CD4-positive, alpha-beta T cell treated with Interleukin-17A for 4 hours (primary cell): Measurements from ENCODE around the gene CFAP221.
"Not testable (repeated sequence)": the region's sequence is repeated elsewhere in the genome, so short reads cannot be mapped to it uniquely, and the experiment has no call there.

Experiments used
- DNase-seq: peaks from one replicate; pipeline ENCODE4 v3.0.0-alpha.2; 2020; ENCODE audit warnings: mixed read lengths

Gene CFAP221

GRCh38 chr2:119591523-119591922 lies 47.3 kb downstream of the CFAP221 start:
- no peak for DNase-seq

DNA sequence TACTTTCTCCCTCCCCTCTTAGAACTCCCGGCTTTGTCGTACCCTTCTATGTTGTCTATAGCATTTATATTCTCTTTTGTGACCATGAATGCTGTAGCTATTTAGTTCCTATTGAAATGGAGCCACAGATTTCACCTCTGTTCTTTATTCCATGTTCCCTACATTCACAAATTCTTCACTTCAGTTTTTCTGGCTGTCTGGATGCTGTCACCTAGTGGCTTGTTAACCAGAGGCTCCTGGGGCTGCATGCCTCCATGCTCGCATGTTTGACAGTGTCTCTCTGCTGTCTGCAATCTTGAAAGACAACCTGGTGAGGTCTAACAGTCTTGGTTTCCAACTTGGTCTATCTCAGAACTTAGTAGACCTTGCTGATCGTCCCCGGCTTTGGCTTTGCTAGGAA lies 48.2 kb downstream of the CFAP221 start:
- DNase-seq: no peak

DNA sequence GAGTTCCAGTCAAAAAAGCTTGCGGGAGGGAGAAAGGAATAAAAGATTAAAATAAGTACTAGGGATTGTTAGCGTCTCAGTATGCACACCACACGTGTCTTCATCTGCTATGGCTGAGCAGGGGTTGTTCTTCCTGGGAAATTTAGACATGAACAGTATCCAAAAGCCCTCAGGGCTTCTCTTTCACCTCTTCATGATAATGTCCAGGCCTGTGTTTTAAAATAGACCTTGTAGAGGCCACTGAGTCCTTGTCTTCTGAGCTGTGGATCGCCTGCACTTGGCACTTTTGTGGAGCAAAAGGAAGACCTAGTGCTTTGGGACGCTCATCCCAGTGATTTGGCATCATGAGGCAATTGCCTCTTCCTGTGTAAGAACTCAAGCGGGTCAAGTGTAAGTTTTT lies 52.4 kb downstream of the CFAP221 start:
- no peak for DNase-seq

DNA sequence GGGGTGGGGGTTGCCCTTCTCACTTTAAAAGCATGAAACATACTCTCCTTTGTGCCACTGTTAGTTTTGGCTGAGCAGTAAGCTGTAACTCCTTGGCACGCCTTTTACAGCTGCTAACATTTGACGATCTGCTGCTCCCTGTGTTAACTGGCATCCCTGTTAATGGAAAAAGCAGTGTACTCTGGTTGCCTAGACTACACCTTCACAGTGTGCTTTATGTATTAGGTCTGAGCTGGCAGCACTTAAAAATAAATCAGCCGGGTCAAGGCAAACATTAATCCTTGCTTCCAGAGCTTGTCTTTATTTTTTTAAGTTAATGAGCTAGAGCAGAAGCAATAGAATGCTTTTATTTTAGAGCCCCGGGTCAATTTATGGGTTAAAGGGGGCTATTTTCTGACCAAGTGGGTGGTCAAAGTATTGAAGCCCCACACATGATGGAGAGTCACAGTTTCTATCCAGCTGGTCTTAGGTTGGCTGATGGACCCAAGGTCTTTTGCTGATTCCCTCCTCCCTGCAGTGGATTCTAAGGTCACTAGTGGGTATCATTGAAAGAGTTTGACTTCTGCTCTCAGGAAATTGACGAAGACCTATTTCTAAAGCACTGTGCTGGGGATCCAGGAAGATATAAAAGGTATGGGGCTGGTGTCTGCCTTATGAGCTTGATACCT lies 54.5 kb downstream of the CFAP221 start:
- DNase-seq: no peak

DNA sequence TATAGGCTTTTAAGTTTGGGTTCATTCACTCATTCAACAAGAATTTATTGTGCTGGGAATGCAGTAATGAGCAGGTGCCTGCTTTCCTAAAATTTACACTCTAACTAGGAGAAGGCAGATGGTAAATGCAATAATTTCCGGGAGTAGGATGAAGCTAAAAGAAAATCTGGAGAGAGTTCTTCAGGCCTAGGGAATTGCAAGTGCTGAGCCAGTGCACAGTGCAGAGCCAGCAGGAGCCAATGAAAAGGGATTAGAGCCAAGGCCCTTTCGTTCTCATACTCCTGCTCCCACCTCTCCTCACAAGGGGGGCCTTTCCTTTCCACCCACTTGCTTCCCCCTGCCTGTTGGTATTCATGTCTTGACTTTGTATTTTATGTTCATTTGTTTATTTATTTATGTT lies 55.1 kb downstream of the CFAP221 start:
- DNase-seq: no peak

- DNase-seq: no peak
Observed at GRCh38 chr2:119605096-119605495, 60.8 kb downstream of the CFAP221 start.

DNA sequence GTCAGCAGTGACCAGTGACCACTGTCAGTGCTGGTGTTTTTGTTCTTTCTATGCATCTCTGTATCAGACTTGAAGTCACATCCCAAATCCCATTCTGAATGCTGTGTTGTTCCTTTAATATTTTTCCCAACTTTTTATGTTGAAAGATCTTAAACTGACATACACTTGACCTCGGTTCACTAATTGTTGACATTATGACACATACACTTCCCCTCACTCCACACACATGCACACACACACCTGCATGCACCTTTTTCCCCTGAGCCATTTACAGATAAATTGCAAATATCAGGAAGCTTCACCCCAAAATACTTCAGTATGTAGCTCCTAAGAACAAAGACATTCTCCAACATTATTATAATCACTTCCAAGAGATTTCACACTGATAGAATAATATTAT lies 62.4 kb downstream of the CFAP221 start:
- DNase-seq: no peak

- DNase-seq: no peak
Observed at GRCh38 chr2:119608553-119608952, 64.3 kb downstream of the CFAP221 start.

GRCh38 chr2:119609337-119609736 lies 65.1 kb downstream of the CFAP221 start:
- no peak for DNase-seq

- not testable (repeated sequence) for DNase-seq
Observed at GRCh38 chr2:119614140-119614539, 69.9 kb downstream of the CFAP221 start.

DNA sequence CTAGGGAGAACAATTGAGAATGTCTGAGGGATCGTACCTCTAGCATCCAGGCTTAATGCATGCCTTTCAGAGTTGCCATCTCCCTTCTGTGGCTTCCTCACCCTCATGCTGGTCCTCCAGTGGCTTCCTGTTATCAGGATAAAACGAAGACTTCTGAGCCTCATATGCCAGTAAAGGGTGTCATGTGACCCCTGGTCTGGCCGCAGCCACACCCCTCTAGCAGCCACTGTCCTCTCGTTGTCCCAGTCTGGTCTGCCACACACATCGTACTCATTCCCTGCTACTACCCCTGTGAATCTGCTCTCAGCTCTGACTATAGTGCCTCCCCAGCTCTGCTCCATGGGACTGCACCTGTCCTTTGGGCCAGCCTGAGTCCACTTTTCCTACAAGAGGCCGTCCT lies 72.2 kb downstream of the CFAP221 start:
- no peak for DNase-seq

- DNase-seq: no peak
Observed at GRCh38 chr2:119617455-119617854, 73.2 kb downstream of the CFAP221 start.

DNA sequence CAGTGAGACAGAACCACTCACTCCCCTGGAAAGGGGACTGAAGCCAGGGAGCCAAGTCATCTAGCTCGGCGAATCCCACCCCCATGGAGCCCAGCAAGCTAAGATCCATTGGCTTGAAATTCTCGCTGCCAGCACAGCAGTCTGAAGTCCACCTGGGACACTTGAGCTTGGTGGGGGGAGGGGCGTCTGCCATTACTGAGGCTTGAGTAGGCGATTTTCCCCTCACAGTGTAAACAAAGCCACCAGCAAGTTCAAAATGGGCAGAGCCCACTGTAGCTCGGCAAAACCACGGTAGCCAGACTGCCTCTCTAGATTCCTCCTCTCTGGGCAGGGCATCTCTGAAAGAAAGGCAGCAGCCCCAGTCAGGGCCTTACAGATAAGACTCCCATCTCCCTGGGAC lies 74.5 kb downstream of the CFAP221 start:
- DNase-seq: not testable (repeated sequence)

DNA sequence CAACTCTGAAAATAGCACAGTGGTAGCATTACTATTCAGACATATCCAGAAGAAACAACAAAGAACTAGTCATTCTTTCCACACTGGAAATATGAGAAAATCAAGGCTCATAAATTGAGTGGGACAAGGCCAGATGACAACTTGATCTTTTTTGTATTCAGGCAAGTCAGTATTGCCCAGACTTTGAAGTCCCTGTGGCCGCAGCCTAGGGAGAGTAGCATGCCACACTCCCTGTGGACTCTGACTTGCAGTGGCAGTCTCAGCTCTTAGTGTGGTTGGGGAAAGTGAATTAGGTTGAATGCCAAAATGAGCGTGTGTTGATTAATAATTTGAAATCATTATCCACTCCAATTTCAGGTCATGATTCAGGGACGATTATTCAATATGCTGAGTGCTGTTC lies 81.0 kb downstream of the CFAP221 start:
- DNase-seq: no peak

DNA sequence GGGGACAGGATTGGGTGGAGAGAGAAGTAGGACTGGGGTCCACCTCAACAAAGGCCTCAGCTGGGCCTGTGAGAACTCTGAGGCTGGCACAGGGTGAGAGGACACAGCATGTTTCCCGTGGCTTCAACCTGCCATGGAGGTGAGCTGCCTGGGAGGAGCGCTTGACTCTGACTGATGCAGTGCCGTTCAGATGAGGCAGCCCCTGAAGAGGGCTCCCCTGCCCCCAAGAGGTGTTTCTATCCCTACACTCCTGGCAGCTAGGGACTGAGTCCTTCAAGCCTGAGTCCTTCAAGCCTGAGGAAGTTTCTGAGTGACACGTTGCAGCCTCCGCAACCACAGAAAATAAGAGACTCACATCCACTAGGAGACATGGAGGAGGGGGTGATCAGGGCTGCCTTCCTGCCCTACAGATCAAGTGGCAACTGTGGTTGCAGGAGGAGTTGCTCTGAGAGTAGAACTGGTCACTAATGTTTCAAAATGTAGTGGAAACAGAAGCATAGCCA lies 85.1 kb downstream of the CFAP221 start:
- no peak for DNase-seq

DNA sequence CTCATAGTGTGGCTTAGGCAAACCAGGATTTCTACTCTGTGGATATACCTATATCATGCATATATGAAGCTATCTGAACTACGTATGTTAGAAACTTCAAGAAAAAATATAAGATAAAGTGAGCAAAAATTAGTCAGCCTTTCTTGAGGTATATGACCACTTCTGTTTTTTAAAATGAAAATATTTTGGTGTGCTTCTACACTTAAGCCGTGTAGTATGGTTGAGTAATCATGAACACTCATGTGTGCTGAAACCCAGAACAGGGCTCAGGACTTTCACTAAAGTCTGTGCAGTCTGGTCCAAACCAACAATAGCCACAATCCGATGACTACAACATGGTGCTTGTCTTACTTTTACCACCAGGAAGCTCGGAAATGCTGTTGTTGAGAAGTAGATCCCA lies 85.9 kb downstream of the CFAP221 start:
- DNase-seq: no peak

- DNase-seq: no peak
Observed at GRCh38 chr2:119637371-119637770, 93.1 kb downstream of the CFAP221 start.

DNA sequence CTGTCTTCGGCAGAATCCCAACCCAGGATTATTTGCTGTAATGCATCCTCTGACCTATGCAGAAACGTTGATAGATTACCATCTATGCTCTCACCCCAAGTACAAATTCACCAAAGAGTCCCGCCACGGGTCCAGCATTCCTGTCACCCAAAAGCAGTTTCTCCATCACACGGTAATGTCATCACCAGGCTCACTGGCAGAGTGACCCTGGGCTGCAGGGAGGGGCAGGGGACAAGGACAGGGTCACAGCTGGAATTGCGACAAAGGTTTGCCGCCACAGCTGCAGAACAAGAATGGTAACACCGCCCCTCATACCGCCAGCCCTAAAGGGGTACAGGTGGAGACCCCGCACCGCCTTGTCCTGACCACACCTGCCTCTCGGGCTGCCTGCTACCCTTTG lies 94.0 kb downstream of the CFAP221 start:
- no peak for DNase-seq

DNA sequence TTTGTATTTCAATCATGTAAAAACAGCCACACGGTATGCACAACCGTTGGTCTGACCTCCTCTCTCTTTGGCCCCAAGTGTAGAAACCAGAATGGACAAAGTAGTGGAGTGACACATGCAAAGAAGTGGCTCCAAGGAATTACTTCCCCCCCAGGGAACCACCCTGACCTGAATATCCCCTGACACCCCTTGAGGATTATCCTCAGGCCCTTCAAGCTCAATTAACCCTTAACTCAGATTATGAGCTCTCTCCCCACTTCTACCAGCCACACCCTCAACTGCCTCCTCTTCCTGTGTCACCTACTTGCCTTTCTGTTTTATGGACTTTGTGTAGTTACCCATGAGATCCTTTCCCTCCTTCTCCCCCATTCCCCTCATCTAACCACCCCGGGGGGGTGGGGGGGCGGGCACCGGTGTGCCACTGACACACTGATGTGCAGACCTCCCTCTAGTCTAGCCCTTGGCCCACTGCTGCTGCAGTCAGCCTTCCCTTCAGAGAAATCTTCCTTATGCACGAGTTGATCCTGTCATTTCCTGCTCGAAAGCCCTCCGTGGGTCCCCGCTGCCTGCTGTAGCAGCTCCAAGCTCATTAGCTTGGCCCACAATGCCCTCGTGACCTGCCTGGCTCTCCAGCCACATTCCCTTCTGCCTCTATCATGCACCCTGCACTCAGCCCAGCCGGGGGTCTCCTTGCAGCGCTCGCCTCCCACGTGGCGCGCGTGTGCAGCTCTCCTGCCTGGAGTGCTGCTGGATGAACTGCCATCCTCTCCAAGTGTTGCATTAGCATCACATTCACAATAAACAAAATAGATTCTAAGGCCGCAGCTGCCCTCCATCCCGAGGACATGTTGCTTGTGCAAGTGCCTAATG lies 94.7 kb downstream of the CFAP221 start:
- no peak for DNase-seq

DNA sequence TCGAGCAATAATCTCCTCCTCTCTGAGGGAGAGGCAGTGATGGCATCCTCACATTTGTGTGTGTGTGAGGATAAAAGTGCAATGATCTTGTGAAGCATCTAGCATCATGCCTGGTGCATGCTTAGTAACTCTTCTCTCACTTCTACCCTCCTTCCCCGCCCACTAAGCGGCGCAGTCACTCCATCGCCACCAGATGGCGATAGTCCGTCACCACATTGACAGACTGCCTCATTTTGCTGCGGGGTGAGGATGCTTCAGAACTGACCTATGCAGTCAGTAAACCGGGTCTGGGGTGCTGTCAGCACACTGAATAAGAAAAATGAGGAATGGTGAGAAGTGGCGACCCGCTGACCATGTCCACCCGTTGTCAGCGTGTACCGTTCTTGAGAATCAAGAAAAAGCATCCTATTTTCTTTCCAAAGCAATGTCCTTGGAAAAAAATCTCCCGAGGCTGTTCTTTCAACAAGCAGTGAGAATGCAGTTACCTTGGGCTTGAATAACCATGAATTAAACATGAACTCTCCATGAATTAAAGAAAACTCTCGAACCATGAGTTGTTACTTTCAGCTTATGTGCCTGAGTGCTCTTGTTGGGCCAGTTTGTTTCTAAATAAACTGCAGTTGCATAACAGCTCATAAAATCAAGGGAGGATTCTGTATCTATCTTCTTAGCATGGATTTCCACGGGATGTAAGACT lies 97.5 kb downstream of the CFAP221 start:
- peak; percentile 77 for DNase-seq

DNA sequence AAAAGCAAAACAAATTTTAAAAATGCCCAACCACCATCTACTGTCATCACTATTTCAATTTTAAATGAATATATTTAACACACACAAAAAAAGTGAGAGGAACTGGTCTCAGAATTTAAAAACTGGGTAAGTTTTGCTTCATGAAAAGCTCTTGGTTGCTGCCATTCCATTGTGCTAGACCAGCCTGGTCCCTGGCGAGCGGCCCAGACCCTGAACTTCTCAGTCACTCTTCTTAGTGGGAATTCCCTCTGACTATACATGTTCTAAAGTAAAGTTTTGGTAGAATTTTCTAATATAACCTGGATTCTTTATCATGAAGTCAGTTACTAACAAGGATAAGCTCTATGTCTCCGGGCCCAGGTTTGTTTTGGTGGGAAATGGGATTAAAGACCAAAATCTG lies 99.9 kb downstream of the CFAP221 start:
- no peak for DNase-seq

DNA sequence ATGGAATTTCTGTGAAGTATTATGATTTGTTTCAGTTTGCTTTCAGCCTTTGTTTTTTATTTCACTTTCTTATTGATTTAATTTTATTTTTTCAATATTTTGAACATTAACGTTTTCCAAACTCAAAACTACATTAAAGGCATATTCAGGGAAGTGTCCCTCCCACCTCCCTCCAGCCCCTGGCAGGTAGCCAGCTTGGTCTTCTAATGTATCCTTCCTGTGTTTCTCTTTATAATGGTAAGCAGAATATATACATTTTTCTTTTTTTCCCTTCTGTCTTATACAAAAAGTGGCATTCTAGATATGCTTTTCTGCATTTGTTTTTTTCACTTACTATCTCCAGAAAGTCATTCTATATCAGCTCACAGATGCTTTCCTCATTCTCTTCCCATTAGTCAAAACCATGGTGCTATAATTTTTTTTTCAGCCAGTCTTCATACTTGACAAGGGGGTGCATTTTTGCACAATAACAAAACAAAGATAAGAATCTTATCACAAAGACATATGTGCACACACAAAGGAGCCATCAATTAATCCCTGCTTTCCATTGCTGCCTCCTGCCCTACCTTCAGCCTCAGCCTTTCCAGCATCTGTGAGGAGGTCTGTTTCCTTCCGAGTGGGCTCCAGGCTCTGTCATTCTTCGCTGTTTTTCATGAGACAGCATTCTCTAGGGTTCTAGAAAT lies 101.1 kb downstream of the CFAP221 start:
- DNase-seq: no peak

- no peak for DNase-seq
Observed at GRCh38 chr2:119646149-119646548, 101.9 kb downstream of the CFAP221 start.
